GM12801 (cell line): ENCODE data around the gene STIM1.

Experiments used
- TF ChIP-seq, protein P1 (sequence below): IDR thresholded peaks from one replicate; pipeline ENCODE4 v1.5.1; 2011; ENCODE audit warnings: control low read depth; ENCODE audit not compliant: insufficient read length; ENCODE audit errors: extremely low read depth

STIM1 gene

GRCh38 chr11:3958281-3958680, 102.8 kb downstream of the STIM1 start:
- TF ChIP-seq, protein P1, sequence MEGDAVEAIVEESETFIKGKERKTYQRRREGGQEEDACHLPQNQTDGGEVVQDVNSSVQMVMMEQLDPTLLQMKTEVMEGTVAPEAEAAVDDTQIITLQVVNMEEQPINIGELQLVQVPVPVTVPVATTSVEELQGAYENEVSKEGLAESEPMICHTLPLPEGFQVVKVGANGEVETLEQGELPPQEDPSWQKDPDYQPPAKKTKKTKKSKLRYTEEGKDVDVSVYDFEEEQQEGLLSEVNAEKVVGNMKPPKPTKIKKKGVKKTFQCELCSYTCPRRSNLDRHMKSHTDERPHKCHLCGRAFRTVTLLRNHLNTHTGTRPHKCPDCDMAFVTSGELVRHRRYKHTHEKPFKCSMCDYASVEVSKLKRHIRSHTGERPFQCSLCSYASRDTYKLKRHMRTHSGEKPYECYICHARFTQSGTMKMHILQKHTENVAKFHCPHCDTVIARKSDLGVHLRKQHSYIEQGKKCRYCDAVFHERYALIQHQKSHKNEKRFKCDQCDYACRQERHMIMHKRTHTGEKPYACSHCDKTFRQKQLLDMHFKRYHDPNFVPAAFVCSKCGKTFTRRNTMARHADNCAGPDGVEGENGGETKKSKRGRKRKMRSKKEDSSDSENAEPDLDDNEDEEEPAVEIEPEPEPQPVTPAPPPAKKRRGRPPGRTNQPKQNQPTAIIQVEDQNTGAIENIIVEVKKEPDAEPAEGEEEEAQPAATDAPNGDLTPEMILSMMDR = no peak

DNA sequence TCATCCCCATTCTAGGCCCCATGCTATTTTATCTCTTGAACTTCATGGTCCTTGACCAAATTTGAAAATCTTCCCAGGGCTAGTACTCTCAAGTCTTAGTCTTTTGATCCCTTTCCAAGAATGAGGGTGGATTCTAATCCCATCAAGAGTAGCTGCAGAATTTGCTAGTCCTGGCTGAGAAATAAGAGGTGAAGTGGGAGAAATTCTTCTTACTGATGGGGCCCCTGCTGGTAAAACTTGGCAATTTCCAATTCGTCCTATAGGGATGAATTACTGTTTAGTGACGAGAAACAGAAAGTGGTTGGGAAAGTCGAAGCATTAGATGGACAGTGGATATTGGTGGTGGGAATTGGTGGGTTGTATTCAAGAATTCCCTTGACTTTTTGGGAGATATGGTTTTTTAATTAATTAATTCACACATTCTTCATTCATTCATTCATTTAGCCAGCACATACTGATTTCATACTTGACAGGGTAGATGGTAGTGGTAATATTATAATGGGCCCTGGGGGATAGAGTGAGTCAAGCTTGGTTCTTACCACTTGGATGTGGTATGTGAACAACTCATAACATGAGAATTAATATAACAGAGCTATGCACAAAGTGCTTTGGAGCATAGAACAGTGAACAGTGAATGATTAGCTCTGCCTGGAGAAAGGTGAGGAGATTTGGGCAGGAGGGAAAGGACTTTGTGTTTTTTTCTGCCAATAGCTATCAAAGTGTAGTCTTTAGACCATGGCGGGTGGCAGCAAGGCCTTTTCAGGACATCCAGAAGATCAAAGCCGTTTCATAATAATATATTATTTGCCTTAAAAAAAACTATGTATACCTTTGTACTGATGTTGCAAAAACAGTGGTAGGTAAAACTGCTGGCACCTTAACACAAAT, 103.8 kb downstream of the STIM1 start:
- TF ChIP-seq, protein P1 = no peak

GRCh38 chr11:3959903-3960265, 104.4 kb downstream of the STIM1 start:
- TF ChIP-seq, protein P1 = no peak

GRCh38 chr11:3962406-3962840, 107.0 kb downstream of the STIM1 start:
- TF ChIP-seq, protein P1 = no peak

GRCh38 chr11:3964056-3964455, 108.6 kb downstream of the STIM1 start:
- TF ChIP-seq, protein P1 = no peak

DNA sequence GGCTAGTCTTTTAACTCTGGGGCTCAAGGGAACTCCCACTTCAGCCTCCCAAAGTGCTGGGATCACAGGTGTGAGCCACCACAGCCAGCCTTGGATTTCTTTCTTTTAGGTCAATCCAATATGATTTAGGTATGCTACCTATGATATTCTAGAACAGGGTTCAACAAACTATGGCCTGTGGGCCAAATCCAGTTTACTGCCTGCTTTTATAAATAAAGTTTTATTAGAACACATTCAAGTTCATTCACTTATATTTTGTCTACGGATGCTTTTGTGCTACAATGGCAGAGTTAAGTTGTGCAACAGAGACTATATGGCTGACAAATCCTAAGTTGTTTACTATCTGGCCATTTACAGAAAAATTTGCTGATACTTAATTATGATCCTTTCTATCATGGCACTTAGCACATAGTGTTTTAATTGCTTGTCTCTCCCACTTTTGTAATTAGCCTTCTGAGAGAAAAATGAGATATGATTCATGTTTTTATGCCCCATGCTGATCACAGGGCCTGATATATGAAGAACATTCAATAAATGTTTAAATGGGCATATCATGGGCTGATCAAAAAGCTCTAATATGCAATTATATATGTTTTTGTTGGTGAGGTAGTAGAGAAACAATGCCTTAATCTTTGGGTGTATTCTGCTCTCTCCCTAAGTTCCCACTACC, 109.6 kb downstream of the STIM1 start:
- TF ChIP-seq, protein P1 = no peak

GRCh38 chr11:3967695-3968094, 112.2 kb downstream of the STIM1 start:
- TF ChIP-seq, protein P1 = no peak
